ENCODE measurements around the gene A2M. TPM values are rescaled to one million over a fixed set of nuclear protein-coding genes. Genes with fewer than 3 reads are reported as not detected.

Gene A2M
- total and polyA plus RNA-seq, 9 of the 15 experiments (the other 6 are each of a cell fraction or from before 2014, with no cell fraction given) = 0.08 to 2.3 TPM; not detected in 7

DNA sequence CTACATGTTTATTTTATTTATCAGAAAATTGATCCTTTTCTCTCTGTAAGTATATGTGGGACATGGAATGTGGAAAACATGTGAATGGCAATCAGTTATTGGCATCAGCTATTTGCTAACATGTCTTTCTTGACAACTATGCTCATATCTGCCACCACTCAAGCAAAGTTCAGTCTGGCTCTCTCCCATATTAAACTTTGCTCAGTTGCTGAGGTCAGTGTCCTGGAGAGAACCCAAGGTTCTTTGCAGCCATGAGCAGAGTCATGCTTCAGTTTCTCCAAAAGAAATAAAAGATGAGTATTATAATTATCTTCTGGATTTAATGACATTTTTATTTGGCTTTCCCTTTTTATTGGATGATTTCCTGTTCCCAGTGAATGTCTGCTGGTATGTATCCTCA is 42.6 kb downstream of the A2M start (continued):
- no peak for TF ChIP-seq CLOCK (CRISPR knock-in tag; IDR thresholded peaks at IDR 0.05; ENCODE audit: borderline replicate concordance)

GRCh38 chr12:9072481-9073038 is 43.2 kb downstream of the A2M start:
- DNase-seq (ENCODE audit: extremely low read depth in 1 of 4, low spot score in 3 of 4) (no peak), FAIRE-seq (no peak), ATAC-seq (no peak)
- intact Hi-C loops (cut with micrococcal nuclease) = no loop called here
- 0% methylated on average over 2 of the region's 2 CpGs for WGBS (ENCODE audit: insufficient coverage, low coverage, missing lambda C conversion rate)
- no peaks in the 10 kb centered on the region for H3K9me3 ChIP-seq (replicated peaks; ENCODE audit: control insufficient read depth, insufficient read depth, low read depth, low read length)
- no peak overlapping the region for H3K4me2 ChIP-seq (ENCODE audit: insufficient read depth, low read length)
- no peaks in the 10 kb centered on the region for H4K20me1 ChIP-seq (replicated peaks; ENCODE audit: control insufficient read depth, insufficient read depth, low read length)
- no peak overlapping the region for H3K4me3 ChIP-seq
- TF ChIP-seq CREM (IDR thresholded peaks at IDR 0.05; ENCODE audit: low read depth) = no peak
- no peak for TF ChIP-seq TRIM28 (IDR thresholded peaks at IDR 0.05)
- TF ChIP-seq ZNF354B (CRISPR knock-in tag; IDR thresholded peaks at IDR 0.05) = no peak
- no peak for TF ChIP-seq SMARCB1 (IDR thresholded peaks at IDR 0.05; ENCODE audit: insufficient read length, low read depth)
- ChIA-PET POLR2A (no interaction called here), CTCF (ENCODE audit: low intra/inter-chr PET ratio) (no interaction called here)
- in situ Hi-C loops (cut with MboI) = no loop called here
- no peaks in the 10 kb centered on the region for H3K9me1 ChIP-seq (ENCODE audit: control insufficient read depth, insufficient read depth, low read length)
- BruUV-seq (replicated peaks) = no TSS peak
- no peaks in the 10 kb centered on the region for H3K79me2 ChIP-seq (ENCODE audit: control insufficient read depth, insufficient read depth, low read length)
- no peak overlapping the region for H3K27ac ChIP-seq (ENCODE audit: extremely low read depth, low read depth, low read length)
- no peak overlapping the region for H2AFZ ChIP-seq (ENCODE audit: low read depth, low read length)
- H3K27me3 ChIP-seq (ENCODE audit: control insufficient read depth in 2 of 2, insufficient read depth in 2 of 2, low read length in 2 of 2) = no peaks in the 10 kb centered on the region
- no peaks in the 10 kb centered on the region for H3K36me3 ChIP-seq (ENCODE audit: control insufficient read depth, insufficient read depth, low read length)
- no peaks in the 10 kb centered on the region for H3K4me1 ChIP-seq (replicated peaks in 1 of 2; ENCODE audit: control insufficient read depth in 2 of 2, insufficient read depth in 2 of 2, low read length in 2 of 2)
- no peak overlapping the region for H3K9ac ChIP-seq (ENCODE audit: insufficient read depth in 1 of 2, low read depth in 2 of 2, low read length in 2 of 2)

Measured in K562 (cell line).